ENCODE measurements around the gene IQCK. TPM values are rescaled to one million over a fixed set of nuclear protein-coding genes. Genes with fewer than 3 reads are reported as not detected.
A peak's percentile ranks its signal among the peaks of the same experiment; 100 is the strongest.

The IQCK gene
- total and polyA plus RNA-seq, 11 donors, result 5.6 to 17.4 (median 9.0) TPM

DNA sequence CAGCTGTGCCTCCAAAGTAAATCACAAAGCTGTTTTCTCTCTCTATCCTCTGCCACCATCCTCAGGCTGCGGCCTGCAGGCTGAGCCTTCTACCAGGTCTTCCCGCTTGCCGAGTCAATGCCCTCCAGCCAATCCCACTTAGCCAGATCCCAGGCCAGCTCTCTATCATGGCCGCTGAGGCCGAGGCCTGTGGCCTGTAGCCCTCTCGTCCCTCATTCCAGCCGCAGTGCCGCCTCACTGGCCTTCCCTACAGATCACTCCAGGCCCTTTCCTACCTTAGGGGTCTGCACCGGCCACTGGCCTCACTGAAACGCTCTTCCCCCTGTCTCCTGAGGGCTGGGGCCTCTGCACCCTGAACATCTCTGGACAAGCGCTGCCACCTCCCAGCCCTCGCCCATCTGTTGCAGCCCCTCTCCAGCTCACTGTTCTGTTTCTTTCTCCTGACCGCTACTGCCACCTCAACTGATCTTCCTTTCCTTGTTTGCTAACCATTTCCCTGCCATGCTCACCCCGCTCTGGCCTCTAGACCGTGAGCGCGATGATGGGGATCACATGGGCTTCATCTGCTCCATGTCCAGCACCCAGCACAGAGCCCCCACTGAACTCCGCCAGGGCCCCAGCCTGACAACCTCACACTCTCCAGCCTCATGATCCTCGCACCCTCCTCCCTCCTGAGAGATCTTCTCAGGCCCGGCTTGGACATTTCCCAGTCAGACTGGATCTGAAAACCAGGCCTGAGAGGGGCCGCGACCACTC is 8.5 kb upstream of the IQCK start:
- Histone ChIP-seq H3K27me3 (no peaks in the 10 kb centered on the region), H3K9me3 (no peaks in the 10 kb centered on the region), H3K4me3 (no peak overlapping the region), H3K27ac (peak overlapping the region; percentile 55 to 80 (median 69)), H3K36me3 (peaks cover 0 to 82% (median 48%) of the 10 kb centered on the region in 9 donors), H3K4me1 (peaks cover 4 to 37% (median 25%) of the 10 kb centered on the region in 12 donors)
- TF ChIP-seq, protein P1, sequence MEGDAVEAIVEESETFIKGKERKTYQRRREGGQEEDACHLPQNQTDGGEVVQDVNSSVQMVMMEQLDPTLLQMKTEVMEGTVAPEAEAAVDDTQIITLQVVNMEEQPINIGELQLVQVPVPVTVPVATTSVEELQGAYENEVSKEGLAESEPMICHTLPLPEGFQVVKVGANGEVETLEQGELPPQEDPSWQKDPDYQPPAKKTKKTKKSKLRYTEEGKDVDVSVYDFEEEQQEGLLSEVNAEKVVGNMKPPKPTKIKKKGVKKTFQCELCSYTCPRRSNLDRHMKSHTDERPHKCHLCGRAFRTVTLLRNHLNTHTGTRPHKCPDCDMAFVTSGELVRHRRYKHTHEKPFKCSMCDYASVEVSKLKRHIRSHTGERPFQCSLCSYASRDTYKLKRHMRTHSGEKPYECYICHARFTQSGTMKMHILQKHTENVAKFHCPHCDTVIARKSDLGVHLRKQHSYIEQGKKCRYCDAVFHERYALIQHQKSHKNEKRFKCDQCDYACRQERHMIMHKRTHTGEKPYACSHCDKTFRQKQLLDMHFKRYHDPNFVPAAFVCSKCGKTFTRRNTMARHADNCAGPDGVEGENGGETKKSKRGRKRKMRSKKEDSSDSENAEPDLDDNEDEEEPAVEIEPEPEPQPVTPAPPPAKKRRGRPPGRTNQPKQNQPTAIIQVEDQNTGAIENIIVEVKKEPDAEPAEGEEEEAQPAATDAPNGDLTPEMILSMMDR (IDR thresholded peaks at IDR 0.05), result no peak
- no peak for TF ChIP-seq POLR2A (IDR thresholded peaks at IDR 0.05)
- intact Hi-C loops (cut with DNase I), result loop anchor here in 4 of 10 donors (10.0 kb wide), 5 partner anchors 45 to 175 kb away; partner anchors contain the start of genes GPRC5B (in 1 of the 4) and VPS35L (in 1 of the 4)
- ATAC-seq (no peak), DNase-seq (no peak)
- 89 to 92% (median 91%) methylated on average over 22 of the region's 22 CpGs for WGBS, 4 donors

DNA sequence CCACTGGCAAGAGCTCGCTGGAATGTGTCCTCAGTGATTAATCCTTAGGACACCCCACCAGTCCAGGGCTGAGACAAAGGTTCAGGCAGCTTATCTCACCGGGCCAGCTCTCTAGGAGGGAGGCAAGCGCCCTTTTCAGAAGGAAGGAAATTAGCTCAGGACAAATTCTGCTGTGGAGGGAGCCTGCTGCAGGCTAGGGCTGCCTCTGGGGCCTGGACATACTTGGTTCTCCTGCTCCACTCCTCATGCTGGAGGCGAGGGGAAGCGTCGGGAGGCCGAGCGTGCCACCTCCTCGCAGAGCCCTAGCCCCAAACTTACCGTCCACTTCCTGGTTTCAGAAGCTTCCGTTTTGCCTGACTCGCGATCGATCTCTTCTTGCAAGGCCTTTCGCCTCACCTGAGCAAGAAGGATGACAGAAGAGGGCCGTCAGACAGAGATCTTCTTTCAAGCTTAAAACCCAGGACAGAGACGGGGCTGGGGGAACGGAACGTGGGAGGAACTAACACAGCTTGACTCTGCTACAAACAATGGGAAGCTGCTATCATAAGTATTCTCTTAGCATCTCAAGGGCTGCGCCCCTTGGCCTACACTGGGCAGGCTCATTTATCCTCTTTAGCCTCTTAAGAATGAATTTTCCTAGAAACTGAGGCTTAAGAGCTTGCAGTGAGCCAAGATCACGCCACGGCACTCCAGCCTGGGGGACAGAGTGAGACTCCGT is 7.7 kb upstream of the IQCK start:
- ATAC-seq (peak; percentile 46 to 71 (median 68)), DNase-seq (no peak)
- intact Hi-C loops (cut with DNase I), result loop anchor here in 3 of 10 donors (10.0 kb wide), 3 partner anchors 94 to 174 kb away; partner anchors contain the start of genes GPRC5B (in 1 of the 3) and VPS35L (in 1 of the 3)
- Histone ChIP-seq H3K27me3 (no peaks in the 10 kb centered on the region), H3K4me3 (peak overlapping the region in 2 of 12 donors; percentile 1 to 2), H3K9me3 (no peaks in the 10 kb centered on the region), H3K27ac (peak overlapping the region; percentile 55 to 80 (median 69)), H3K4me1 (peaks cover 4 to 37% (median 20%) of the 10 kb centered on the region in 12 donors), H3K36me3 (peaks cover 0 to 81% (median 44%) of the 10 kb centered on the region in 9 donors)
- TF ChIP-seq POLR2A (IDR thresholded peaks at IDR 0.05), result no peak
- TF ChIP-seq, protein P1 (IDR thresholded peaks at IDR 0.05), result no peak
- 65 to 75% (median 72%) methylated on average over 23 of the region's 23 CpGs for WGBS, 4 donors

DNA sequence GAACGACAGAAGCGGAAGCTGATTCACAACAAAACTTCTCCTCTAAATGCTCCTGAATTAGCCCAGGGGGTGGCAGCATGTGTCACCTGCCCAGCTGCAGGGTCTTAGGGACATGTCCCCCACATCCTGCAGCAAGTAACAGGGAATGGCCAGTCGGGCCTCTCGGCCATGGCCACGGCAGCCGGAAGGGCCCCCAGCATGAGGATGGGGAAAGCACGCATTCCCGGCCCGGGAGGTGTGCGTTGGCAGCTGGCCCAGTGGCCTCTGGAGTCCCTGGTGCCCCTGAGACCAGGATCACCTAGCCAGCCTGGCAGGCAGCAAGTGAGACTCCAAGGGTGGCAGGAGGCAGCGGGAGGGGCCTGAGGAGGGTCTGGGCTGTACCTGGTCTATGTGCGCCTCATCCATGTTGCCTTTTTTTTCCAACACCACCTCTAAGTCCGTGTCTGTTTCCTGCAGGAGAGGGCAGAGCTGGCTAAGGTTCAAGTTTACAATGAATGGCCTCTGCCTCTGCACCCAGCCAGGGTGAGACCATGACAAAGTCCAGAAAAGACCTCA is 7.0 kb upstream of the IQCK start:
- intact Hi-C loops (cut with DNase I), result loop anchor here in 3 of 10 donors (10.0 kb wide), 3 partner anchors 94 to 174 kb away; partner anchors contain the start of genes GPRC5B (in 1 of the 3) and VPS35L (in 1 of the 3)
- 43 to 61% (median 59%) methylated on average over 6 to 13 of the region's 13 CpGs for WGBS, 4 donors
- Histone ChIP-seq H3K4me1 (peaks cover 4 to 37% (median 21%) of the 10 kb centered on the region in 12 donors), H3K27ac (peak overlapping the region; percentile 24 to 80 (median 68)), H3K4me3 (no peak overlapping the region), H3K27me3 (no peaks in the 10 kb centered on the region), H3K9me3 (no peaks in the 10 kb centered on the region), H3K36me3 (peaks cover 0 to 74% (median 37%) of the 10 kb centered on the region in 9 donors)
- peak in 1 of 4 donors; percentile 10 for ATAC-seq
- DNase-seq, result no peak
- TF ChIP-seq, protein P1 (IDR thresholded peaks at IDR 0.05), result no peak
- TF ChIP-seq POLR2A (IDR thresholded peaks at IDR 0.05), result no peak

Measured in heart left ventricle (tissue), 16 donors.